GM21737 (cell line): ENCODE data around the gene HMCES.
"Not testable (repeated sequence)": the region's sequence is repeated elsewhere in the genome, so short reads cannot be mapped to it uniquely, and the experiment has no call there.

Experiments used
- ATAC-seq: cut with Tn5 transposase; IDR thresholded peaks from one replicate; pipeline ENCODE4 v1.9.1; 2021; ENCODE audit warnings: mild to moderate bottlenecking, moderate library complexity; ENCODE audit not compliant: unreplicated experiment

The HMCES gene

GRCh38 chr3:129257609-129258008, 21.1 kb upstream of the HMCES start:
- ATAC-seq, result no peak

- no peak for ATAC-seq
These were observed 18.8 kb upstream of the HMCES start for GRCh38 chr3:129259612-129260477.

- ATAC-seq, result no peak
These were observed 18.1 kb upstream of the HMCES start for GRCh38 chr3:129260606-129261005.

- ATAC-seq, result no peak
These were observed 16.8 kb upstream of the HMCES start for GRCh38 chr3:129261894-129262293.

- no peak for ATAC-seq
These were observed 15.3 kb upstream of the HMCES start for GRCh38 chr3:129263161-129263910.

- ATAC-seq, result not testable (repeated sequence)
These were observed 13.7 kb upstream of the HMCES start for GRCh38 chr3:129264994-129265393.

GRCh38 chr3:129266651-129267050, 12.0 kb upstream of the HMCES start:
- ATAC-seq, result no peak

- no peak for ATAC-seq
These were observed 10.3 kb upstream of the HMCES start for GRCh38 chr3:129268396-129268795.

GRCh38 chr3:129271674-129272073, 7.0 kb upstream of the HMCES start:
- ATAC-seq, result no peak

- ATAC-seq, result peak; percentile 75
These were observed 2.3 kb upstream of the HMCES start for GRCh38 chr3:129276385-129276784.

GRCh38 chr3:129277829-129278271, 820 bp upstream of the HMCES start:
- no peak for ATAC-seq

GRCh38 chr3:129278966-129279906, 566 bp downstream of the HMCES start:
- peak; percentile 1 for ATAC-seq

GRCh38 chr3:129280183-129280582, 1.5 kb downstream of the HMCES start:
- no peak for ATAC-seq

GRCh38 chr3:129281726-129282125, 3.1 kb downstream of the HMCES start:
- ATAC-seq, result no peak

GRCh38 chr3:129282727-129283327, 4.2 kb downstream of the HMCES start:
- peak; percentile 60 for ATAC-seq

- ATAC-seq, result no peak
These were observed 7.4 kb downstream of the HMCES start for GRCh38 chr3:129286081-129286480.

GRCh38 chr3:129288446-129288845, 9.8 kb downstream of the HMCES start:
- ATAC-seq, result no peak

GRCh38 chr3:129289201-129289921, 10.7 kb downstream of the HMCES start:
- no peak for ATAC-seq

GRCh38 chr3:129291236-129291886, 12.7 kb downstream of the HMCES start:
- ATAC-seq, result no peak
